Measurements from ENCODE around the gene NRAP.

The NRAP gene

DNA sequence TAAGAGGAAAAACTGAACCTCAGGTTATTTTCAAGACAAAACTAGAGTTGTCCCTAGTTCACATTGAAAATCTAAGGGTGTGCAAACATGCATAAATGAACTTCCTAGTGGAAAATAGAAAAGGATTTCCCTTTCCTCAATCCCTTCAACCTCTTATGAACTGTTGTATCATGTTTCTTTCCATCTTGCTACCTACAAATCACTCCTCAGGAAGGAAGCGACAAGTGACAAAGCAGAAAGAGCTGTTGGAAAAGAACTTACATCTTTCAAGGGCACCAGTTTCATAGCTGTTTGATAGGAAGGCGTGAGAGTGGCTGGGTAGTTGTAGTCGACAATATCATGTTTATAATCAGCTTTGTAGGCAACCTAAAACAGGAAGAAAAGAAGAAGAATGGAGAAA lies 23.9 kb downstream of the NRAP start:
- DNase-seq = no peak

DNA sequence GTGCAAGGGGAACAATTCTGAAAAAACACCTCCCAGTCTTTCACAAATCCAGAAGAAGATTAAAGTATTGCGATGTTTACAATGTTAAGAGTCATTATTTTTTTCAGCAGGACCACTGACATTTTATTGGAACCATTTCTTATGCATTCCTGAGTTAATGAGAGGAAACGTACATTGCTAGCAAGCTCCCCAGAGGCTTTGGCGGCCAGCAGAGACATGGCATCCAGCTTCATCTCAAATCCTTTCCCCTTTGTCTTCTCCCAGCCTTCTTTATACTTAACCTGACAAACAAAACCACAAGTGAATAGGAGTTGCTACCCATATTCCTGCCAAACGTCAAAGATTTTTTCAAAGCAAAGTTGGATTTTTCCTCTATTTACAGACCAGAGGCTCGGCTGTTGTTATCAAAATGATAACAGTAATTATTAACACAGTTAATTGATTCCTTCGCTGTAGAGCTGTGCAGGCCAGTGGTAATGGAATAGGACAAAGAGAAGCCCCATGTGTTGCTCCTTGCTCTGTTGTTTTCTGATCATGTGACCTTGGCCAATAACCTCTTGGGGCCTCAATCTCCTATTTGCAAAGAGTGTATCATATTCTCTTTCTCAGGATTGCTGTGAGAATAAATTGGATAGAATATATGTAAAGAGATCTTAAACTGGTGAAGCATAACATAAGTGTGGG lies 32.0 kb downstream of the NRAP start:
- no peak for DNase-seq

GRCh38 chr10:113630929-113631533 lies 32.8 kb downstream of the NRAP start:
- no peak for DNase-seq

GRCh38 chr10:113628607-113629153 lies 35.2 kb downstream of the NRAP start:
- no peak for DNase-seq

GRCh38 chr10:113627836-113628235 lies 36.0 kb downstream of the NRAP start:
- DNase-seq = no peak

DNA sequence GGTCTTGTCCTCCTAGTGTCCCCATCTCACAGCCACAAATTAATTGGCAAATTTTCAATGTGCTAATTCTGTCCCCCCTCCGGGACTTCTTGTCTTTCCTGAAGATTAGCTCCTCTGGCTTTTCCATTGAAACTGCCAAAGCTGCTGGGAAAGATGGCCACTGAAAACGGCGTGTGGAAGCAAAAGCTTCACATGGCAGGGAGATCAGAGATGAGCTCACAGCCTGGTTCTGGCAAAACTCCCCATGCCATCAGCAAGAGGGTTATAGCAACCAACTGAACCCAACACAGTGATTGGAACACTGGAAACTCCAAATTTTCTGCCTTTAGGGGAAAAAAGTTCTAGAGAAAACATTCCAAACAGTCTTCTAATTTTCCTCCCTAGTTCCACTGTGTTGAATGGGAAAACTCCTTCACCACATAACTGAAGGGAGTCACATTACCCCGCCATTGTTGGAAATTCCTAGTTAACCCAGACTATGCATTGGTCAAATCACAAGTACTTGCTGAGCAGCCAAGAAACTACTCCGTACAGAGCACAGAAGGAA lies 37.0 kb downstream of the NRAP start:
- no peak for DNase-seq

DNA sequence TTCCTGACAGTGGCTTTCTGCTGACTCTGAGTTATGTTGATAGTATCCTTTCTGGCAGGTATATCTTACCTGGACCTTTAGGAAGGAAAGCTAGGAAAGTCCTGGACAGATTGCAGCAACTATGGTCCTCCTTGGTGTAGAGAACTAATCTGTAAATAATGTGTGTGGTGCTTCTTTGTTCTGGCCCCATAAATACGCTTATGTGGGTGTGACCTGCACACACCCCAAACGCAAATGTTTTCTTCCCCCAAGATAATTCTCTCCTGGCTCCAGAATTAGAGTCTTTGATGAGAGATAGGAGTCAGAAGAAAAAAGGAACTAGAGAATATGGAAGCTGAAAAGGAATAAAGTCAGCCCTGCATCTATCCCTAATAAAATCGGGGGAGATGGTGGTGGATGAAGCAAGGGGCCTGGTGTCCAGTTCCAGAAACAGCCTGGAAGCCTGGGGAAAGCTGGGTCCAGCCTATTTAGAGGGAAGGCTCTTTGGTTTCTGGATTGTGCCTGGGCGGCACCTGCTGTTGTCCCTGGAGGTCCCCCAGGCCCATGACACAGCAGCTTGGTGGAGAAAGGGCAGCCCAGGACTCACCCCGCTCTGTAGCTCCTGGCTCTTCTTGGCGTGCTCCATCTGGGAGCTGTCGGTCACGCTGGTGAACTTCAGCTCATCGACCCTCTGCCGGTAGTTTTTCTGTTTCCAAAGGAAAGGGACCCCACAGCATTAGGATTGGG lies 38.2 kb downstream of the NRAP start:
- no peak for DNase-seq

DNA sequence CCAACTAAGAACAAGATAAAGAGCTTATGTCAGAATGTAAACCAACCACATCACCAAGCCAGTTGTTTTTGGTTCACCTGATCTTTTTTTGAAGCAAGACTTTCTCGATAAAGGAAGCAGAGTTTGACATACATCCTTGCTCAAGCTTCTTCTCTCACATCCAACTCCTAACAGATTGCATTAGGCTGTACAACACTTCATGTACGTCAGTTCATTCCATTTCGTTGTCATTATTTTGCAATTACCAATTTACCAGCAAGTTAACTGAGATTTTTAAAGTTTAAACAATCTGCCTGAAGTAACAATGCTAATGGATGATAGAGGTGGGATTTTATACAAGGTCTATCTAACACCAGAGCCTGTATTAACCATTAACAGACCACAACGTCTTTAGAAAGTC lies 41.0 kb downstream of the NRAP start:
- DNase-seq = no peak

DNA sequence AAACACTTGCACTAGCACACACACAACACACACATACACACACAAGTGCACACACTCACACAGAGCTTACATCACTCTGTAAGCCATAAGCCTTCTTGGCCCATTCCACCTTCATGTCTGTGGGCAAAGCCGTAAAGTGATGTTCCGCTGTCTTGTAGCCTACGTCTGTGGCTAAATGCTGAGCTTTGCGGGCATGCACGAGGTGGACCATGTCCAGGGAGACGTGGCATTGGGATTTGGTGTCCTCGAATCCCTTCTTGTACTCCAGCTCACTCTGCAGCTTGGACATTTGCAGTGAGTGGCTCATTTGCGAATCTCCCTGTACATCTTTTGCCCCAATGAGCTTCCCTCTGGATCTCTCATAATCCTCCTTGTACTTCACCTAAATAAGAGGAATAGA lies 42.0 kb downstream of the NRAP start:
- DNase-seq = no peak

DNA sequence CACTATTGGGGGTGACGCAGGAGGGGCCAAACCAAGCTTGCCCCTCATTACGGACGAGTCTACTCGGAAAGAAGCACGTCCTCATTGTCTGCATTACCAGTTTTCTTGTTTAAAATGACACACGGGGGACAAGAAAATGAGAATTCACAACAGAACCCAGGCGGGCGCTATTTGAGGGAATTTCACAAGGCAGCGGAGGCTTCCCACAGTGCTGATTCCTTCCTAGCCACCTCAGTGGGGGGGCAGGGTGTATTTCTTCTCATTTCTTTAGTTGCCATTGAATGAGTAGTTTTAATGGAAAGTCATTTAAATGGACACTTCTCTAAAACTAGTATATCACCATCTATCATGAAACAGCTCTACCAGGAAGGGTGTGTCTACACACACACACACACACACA lies 42.9 kb downstream of the NRAP start:
- no peak for DNase-seq

- no peak for DNase-seq
Observed at GRCh38 chr10:113620511-113620910, 43.3 kb downstream of the NRAP start.

DNA sequence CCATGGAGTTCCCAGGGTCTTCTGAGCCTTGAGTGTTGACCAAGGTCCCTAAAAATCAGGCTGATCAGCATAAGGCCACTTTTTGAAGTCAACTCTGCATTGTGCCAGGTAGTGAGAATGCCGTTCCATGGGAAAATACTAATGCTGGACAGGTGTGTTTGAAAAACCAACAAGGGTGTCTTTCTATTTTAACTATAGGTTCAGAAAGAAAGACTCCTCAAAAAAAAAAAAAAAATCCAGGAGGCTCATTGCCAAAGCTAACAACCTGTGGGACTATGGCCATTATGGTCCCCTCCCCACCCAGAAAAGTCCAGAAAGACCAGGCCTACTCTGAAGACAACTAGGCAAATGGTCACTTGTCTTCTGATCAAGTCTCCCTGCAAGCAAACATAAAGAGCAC lies 44.4 kb downstream of the NRAP start:
- no peak for DNase-seq

GRCh38 chr10:113618338-113618737 lies 45.5 kb downstream of the NRAP start:
- no peak for DNase-seq

DNA sequence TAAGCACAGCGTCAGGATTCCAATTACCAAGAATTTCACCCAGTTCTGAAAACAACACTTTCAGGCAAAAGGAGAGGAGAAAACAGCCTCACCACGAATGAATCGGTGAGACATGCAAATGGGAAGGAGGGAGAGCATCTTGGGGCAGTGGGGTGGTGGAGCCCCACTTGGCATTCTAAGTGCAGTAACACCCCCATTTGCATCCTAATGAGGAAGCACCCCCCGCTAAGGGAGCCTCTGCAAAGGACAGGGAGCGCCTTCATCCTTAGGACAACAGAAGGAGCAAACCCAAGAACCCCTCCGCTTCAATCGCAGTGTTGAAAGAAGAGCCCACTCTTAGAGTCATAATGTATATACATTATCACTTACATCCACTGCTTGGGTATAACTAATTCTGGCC lies 46.8 kb downstream of the NRAP start:
- no peak for DNase-seq

DNA sequence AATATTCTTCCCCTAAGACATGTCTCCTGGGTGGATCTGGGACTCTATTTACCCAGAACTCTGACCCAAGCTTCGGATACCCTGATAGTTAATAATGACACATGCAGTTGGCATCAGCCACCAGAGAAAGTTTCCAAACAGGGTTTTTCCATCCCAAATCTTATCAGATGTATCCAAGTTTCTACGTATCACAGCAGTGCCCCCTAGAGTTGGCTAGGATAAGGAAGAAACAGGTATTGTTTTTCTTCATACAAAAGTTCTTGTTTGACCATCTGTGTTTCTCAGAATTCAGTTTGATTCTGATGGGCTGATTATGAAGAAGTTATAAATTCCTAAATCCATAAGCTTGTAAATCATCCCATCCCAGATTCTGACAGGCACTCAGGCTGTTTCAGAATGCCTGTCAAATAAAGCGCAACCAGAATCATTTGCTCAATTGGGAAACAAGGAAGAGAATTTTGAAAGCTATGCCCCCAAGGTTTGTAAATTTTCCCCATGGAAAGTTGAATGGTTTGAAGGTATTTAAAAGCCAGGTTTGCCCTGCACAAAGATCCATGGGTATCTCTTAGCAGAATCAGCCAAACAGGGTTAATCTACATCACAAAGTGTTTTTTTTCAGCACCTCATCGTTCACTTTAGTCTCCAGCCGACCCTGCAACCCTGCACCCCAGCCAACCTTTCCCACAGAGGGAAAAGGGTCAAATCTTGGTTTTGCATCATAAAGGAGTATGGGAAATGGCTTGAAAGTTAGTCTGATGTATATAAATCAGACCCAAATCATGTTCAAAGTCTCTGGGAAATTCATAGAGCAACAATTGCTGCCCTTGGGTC lies 47.4 kb downstream of the NRAP start:
- peak; percentile 4 for DNase-seq

GRCh38 chr10:113613977-113614690 lies 49.7 kb downstream of the NRAP start:
- DNase-seq = no peak

GRCh38 chr10:113613427-113613826 lies 50.4 kb downstream of the NRAP start:
- no peak for DNase-seq

DNA sequence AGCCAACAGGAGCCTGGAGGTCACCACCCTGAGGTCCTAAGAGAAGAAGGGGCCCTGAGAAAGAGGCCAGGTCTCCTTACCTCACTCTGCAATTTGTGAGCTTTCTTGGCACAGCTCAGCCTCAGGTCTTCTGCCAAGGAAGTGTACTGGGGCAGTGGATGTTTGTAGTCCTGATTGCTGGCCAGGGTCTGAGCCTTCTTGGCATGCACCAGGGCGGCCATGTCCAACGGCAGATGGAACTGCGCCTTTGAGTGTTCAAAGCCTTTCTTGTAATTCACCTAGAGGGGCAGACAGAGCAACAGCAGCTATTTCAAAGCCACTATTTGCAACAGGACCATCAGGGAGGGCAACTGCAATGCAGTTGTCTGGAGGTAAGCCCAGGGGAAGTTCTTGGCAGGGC lies 51.7 kb downstream of the NRAP start:
- no peak for DNase-seq

GRCh38 chr10:113610631-113611601 lies 52.9 kb downstream of the NRAP start:
- DNase-seq = no peak

DNA sequence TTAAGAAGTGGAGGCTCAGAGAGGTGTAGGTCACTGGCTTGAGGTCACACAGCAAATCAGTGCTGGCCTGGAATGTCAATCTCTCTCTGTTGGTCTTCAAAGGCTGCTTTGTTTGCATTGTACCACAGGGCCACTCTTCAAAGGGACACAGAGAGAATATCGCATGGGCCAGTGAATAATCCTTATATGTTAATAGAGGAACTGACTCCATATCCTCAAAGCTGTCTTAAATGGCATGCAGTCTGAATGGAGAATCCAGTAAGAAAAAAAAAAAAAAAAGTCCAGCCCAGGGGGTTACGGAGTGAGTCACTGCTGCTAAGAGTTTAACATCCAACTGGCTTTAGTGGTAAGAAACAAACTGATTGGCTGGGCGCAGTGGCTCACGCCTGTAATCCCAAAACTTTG lies 54.1 kb downstream of the NRAP start:
- DNase-seq = no peak
